ENCODE data around the gene NPAS3. TPM values are rescaled to one million over a fixed set of nuclear protein-coding genes. Genes with fewer than 3 reads are reported as not detected.

Gene NPAS3
- total and polyA plus RNA-seq, 4 experiments from 2014 or later, result not detected

DNA sequence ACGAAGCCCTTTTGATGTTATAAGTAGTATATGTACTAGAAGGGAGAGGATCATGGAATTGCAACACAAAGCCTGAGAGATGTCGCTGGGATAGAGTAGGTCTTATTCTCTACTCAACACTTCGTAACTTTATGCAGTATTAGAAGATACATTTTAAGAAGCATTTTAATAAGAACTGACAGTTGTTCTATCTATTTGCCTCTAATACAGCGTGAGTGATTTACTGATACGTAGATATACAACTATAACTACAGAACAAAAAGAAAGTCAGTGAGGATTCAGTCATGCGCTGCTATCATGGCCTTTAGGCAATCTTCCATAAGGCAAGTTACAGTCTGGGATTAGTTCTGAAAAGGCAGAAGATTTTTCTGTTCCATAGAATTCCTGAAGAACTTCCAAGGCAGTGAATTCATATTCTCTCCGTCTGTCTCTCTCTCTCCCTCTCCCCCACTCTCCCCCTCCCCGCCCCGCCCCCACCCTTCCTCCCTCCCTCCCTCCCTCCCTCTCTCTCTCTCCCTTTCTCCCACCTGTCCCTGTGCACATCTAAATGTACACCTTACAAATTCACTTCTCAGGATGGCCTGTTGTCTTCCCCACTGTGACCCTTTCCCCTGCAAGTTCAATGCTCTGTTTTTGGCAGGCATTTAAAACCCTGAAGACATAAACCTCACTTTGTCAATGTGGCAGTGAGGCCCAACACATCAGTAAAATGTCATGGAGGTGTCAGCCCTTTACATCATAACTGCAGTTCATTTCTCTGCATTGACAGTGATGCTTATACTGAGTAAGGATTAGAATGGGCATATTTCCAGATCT lies 541.6 kb downstream of the NPAS3 start:
- H3K36me3 Mint-ChIP-seq, result no peaks in the 10 kb centered on the region
- Histone ChIP-seq H3K4me1 (ENCODE audit: insufficient read depth, low read length) (no peaks in the 10 kb centered on the region), H3K27me3 (ENCODE audit: insufficient read depth, low read length) (no peaks in the 10 kb centered on the region), H3K9me3 (ENCODE audit: control insufficient read depth in 1 of 2, low read length in 2 of 2) (no peaks in the 10 kb centered on the region), H3K4me3 (ENCODE audit: low read length in 2 of 2) (no peak overlapping the region), H3K27ac (ENCODE audit: low read depth, low read length) (no peak overlapping the region), H3K36me3 (ENCODE audit: insufficient read depth, low read length) (no peaks in the 10 kb centered on the region)
- H3K27me3 Mint-ChIP-seq, result peaks cover 14 to 18% of the 10 kb centered on the region in 2 donors
- no peak overlapping the region for H3K27ac Mint-ChIP-seq
- no peak for DNase-seq
- ChIA-PET CTCF (ENCODE audit: partially characterized antibody) (no interaction called here), POLR2A (ENCODE audit: partially characterized antibody) (no interaction called here)
- peaks cover 0 to 5% (median 0%) of the 10 kb centered on the region in 8 donors for H3K9me3 Mint-ChIP-seq
- intact Hi-C loops (cut with micrococcal nuclease), result no loop called here
- H3K4me3 Mint-ChIP-seq, result no peak overlapping the region
- H3K4me1 Mint-ChIP-seq, result no peaks in the 10 kb centered on the region

DNA sequence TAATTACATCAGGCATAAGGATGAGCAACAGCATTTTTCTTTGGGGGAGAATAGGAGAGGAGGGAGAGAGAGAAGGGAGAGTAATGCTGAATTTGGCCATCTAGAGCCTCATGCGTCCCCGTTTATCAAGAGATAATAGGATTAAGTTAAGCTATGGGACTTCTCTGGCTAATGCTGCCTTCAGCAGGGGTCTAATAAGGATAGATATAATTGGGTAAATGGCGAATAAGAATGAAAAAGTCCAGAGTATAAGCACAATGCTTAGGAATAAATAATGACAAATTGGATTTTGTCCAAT lies 542.2 kb downstream of the NPAS3 start:
- Mint-ChIP-seq H3K27me3 (peaks cover 15 to 18% of the 10 kb centered on the region in 2 donors), H3K4me3 (no peak overlapping the region), H3K27ac (no peak overlapping the region), H3K36me3 (no peaks in the 10 kb centered on the region), H3K9me3 (peaks cover 0 to 5% (median 0%) of the 10 kb centered on the region in 8 donors), H3K4me1 (no peaks in the 10 kb centered on the region)
- Histone ChIP-seq H3K4me1 (ENCODE audit: insufficient read depth, low read length) (no peaks in the 10 kb centered on the region), H3K9me3 (ENCODE audit: control insufficient read depth in 1 of 2, low read length in 2 of 2) (no peaks in the 10 kb centered on the region), H3K36me3 (ENCODE audit: insufficient read depth, low read length) (no peaks in the 10 kb centered on the region), H3K27ac (ENCODE audit: low read depth, low read length) (no peak overlapping the region), H3K4me3 (ENCODE audit: low read length in 2 of 2) (no peak overlapping the region), H3K27me3 (ENCODE audit: insufficient read depth, low read length) (no peaks in the 10 kb centered on the region)
- no peak for DNase-seq
- CTCF ChIA-PET (ENCODE audit: partially characterized antibody), result no interaction called here
- intact Hi-C loops (cut with micrococcal nuclease), result no loop called here
- POLR2A ChIA-PET (ENCODE audit: partially characterized antibody), result no interaction called here

DNA sequence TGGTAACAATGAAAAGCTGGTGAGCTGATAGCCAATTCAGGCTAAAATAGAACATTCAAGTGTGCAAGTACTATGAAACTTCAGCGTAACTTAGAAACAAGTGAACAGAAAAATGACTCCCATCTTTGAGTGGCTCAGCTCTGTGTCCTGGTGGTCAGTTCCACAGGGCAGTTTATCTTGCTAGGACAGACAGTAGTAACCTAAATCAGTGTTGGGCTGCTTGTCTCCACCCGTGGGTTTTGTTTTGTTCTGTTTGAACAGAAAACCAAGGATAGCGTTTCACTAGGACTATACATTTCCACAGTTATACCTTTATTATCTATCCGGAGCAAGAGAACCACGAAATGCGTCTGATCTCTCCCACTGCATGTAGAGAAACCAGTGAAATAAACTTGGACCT lies 544.4 kb downstream of the NPAS3 start:
- Histone ChIP-seq H3K4me3 (ENCODE audit: low read length in 2 of 2) (no peak overlapping the region), H3K27me3 (ENCODE audit: insufficient read depth, low read length) (no peaks in the 10 kb centered on the region), H3K9me3 (ENCODE audit: control insufficient read depth in 1 of 2, low read length in 2 of 2) (no peaks in the 10 kb centered on the region), H3K36me3 (ENCODE audit: insufficient read depth, low read length) (no peaks in the 10 kb centered on the region), H3K4me1 (ENCODE audit: insufficient read depth, low read length) (no peaks in the 10 kb centered on the region), H3K27ac (ENCODE audit: low read depth, low read length) (no peak overlapping the region)
- ChIA-PET POLR2A (ENCODE audit: partially characterized antibody) (no interaction called here), CTCF (ENCODE audit: partially characterized antibody) (no interaction called here)
- no peak for DNase-seq
- no peaks in the 10 kb centered on the region for H3K36me3 Mint-ChIP-seq
- intact Hi-C loops (cut with micrococcal nuclease), result no loop called here
- no peaks in the 10 kb centered on the region for H3K4me1 Mint-ChIP-seq
- no peak overlapping the region for H3K4me3 Mint-ChIP-seq
- peaks cover 13 to 14% of the 10 kb centered on the region in 2 donors for H3K27me3 Mint-ChIP-seq
- no peak overlapping the region for H3K27ac Mint-ChIP-seq
- H3K9me3 Mint-ChIP-seq, result peaks cover 0 to 5% (median 0%) of the 10 kb centered on the region in 8 donors

DNA sequence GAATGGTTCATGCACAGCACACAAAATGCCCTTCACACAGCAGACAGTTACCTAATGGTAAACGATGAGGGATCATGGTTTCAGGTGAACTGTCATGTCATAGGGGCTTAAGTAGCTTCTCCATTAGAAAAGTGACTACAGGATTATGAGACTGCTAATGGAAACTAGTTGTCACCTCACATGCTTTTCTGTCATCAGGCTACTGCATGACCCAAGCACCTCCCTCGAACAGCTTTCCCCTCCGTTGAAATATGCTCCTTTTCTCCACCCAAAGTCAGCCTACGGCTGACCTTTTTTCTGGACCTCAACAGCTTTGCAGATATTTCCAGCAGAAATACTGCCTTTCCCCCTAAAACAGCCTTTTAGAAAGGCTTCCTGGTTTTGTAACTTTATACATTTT lies 544.9 kb downstream of the NPAS3 start:
- H3K27ac ChIP-seq (ENCODE audit: low read depth, low read length), result no peak overlapping the region
- H3K4me1 ChIP-seq (ENCODE audit: insufficient read depth, low read length), result no peaks in the 10 kb centered on the region
- CTCF ChIA-PET (ENCODE audit: partially characterized antibody), result no interaction called here
- no peaks in the 10 kb centered on the region for H3K36me3 ChIP-seq (ENCODE audit: insufficient read depth, low read length)
- H3K9me3 Mint-ChIP-seq, result peaks cover 0 to 5% (median 0%) of the 10 kb centered on the region in 8 donors
- H3K27me3 ChIP-seq (ENCODE audit: insufficient read depth, low read length), result no peaks in the 10 kb centered on the region
- no peaks in the 10 kb centered on the region for H3K9me3 ChIP-seq (ENCODE audit: control insufficient read depth in 1 of 2, low read length in 2 of 2)
- POLR2A ChIA-PET (ENCODE audit: partially characterized antibody), result no interaction called here
- no peak overlapping the region for H3K4me3 ChIP-seq (ENCODE audit: low read length in 2 of 2)
- intact Hi-C loops (cut with micrococcal nuclease), result no loop called here
- H3K4me3 Mint-ChIP-seq, result no peak overlapping the region
- no peak for DNase-seq
- no peaks in the 10 kb centered on the region for H3K36me3 Mint-ChIP-seq
- H3K27me3 Mint-ChIP-seq, result peaks cover 13 to 14% of the 10 kb centered on the region in 2 donors
- H3K27ac Mint-ChIP-seq, result no peak overlapping the region
- no peaks in the 10 kb centered on the region for H3K4me1 Mint-ChIP-seq

DNA sequence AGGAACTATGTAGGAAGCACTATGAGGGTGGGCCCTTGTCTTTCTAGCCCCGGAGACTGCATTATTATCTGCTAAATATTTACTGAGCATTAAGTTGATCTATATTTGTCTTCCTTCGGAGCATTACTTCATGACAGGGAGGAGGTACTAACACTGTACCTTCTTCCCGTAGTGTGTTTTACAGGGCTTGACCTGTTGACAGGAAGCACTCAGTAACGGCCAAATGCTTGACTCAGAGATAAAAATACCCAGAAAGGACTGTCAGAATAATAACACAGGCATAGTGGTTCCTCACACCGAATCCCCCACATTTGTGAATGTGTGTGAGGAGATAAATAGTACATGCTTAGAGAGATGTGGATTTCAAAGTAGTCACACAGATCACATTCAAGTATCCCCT lies 545.6 kb downstream of the NPAS3 start:
- intact Hi-C loops (cut with micrococcal nuclease), result no loop called here
- ChIA-PET POLR2A (ENCODE audit: partially characterized antibody) (no interaction called here), CTCF (ENCODE audit: partially characterized antibody) (no interaction called here)
- no peaks in the 10 kb centered on the region for H3K4me1 ChIP-seq (ENCODE audit: insufficient read depth, low read length)
- H3K4me3 Mint-ChIP-seq, result no peak overlapping the region
- no peaks in the 10 kb centered on the region for H3K4me1 Mint-ChIP-seq
- no peaks in the 10 kb centered on the region for H3K36me3 ChIP-seq (ENCODE audit: insufficient read depth, low read length)
- H3K4me3 ChIP-seq (ENCODE audit: low read length in 2 of 2), result no peak overlapping the region
- H3K27ac Mint-ChIP-seq, result no peak overlapping the region
- no peaks in the 10 kb centered on the region for H3K36me3 Mint-ChIP-seq
- no peaks in the 10 kb centered on the region for H3K9me3 ChIP-seq (ENCODE audit: control insufficient read depth in 1 of 2, low read length in 2 of 2)
- no peaks in the 10 kb centered on the region for H3K27me3 ChIP-seq (ENCODE audit: insufficient read depth, low read length)
- H3K9me3 Mint-ChIP-seq, result peaks cover 0 to 5% (median 0%) of the 10 kb centered on the region in 8 donors
- peaks cover 13 to 14% of the 10 kb centered on the region in 2 donors for H3K27me3 Mint-ChIP-seq
- no peak overlapping the region for H3K27ac ChIP-seq (ENCODE audit: low read depth, low read length)
- no peak for DNase-seq

DNA sequence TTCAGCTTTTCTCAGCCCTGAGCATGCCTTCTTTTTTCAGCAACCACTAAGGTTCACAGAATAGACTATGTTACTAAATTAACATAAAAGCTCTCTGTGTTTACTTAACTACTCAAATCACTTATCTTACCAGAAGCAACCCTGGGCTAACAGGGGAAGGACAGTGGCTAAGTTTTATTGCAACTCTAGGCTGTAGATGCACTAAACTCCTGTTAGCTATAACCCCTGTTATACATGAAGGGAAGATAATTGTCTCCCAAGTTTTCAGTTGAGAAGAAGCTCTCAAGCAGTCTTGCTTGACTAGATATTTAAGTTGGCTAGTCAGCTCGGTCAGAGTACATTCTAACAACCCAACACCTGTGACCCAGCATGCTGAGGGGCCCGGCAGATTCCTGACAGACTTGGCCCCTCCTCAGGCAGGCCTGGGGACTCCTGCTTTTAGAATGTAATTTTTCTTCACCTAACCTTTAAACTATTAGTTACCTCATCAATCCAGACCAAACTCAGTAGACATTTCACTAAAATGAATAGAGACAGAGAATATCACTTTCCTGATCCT lies 547.7 kb downstream of the NPAS3 start:
- Mint-ChIP-seq H3K9me3 (peaks cover 0 to 5% (median 0%) of the 10 kb centered on the region in 8 donors), H3K27me3 (peaks cover 11 to 13% of the 10 kb centered on the region in 2 donors), H3K36me3 (no peaks in the 10 kb centered on the region), H3K27ac (no peak overlapping the region), H3K4me3 (no peak overlapping the region), H3K4me1 (no peaks in the 10 kb centered on the region)
- Histone ChIP-seq H3K9me3 (ENCODE audit: control insufficient read depth in 1 of 2, low read length in 2 of 2) (no peaks in the 10 kb centered on the region), H3K4me1 (ENCODE audit: insufficient read depth, low read length) (no peaks in the 10 kb centered on the region), H3K36me3 (ENCODE audit: insufficient read depth, low read length) (no peaks in the 10 kb centered on the region), H3K4me3 (ENCODE audit: low read length in 2 of 2) (no peak overlapping the region), H3K27me3 (ENCODE audit: insufficient read depth, low read length) (no peaks in the 10 kb centered on the region), H3K27ac (ENCODE audit: low read depth, low read length) (no peak overlapping the region)
- ChIA-PET CTCF (ENCODE audit: partially characterized antibody) (no interaction called here), POLR2A (ENCODE audit: partially characterized antibody) (no interaction called here)
- no peak for DNase-seq
- intact Hi-C loops (cut with micrococcal nuclease), result no loop called here

GRCh38 chr14:33488582-33488981 lies 549.9 kb downstream of the NPAS3 start:
- intact Hi-C loops (cut with micrococcal nuclease), result no loop called here
- H3K9me3 Mint-ChIP-seq, result peaks cover 0 to 9% (median 1%) of the 10 kb centered on the region in 8 donors
- H3K27me3 ChIP-seq (ENCODE audit: insufficient read depth, low read length), result no peaks in the 10 kb centered on the region
- H3K27ac Mint-ChIP-seq, result no peak overlapping the region
- ChIA-PET POLR2A (ENCODE audit: partially characterized antibody) (no interaction called here), CTCF (ENCODE audit: partially characterized antibody) (no interaction called here)
- H3K4me3 Mint-ChIP-seq, result no peak overlapping the region
- no peaks in the 10 kb centered on the region for H3K9me3 ChIP-seq (ENCODE audit: control insufficient read depth in 1 of 2, low read length in 2 of 2)
- H3K27me3 Mint-ChIP-seq, result peaks cover 4 to 11% of the 10 kb centered on the region in 2 donors
- H3K36me3 Mint-ChIP-seq, result no peaks in the 10 kb centered on the region
- no peak for DNase-seq
- no peaks in the 10 kb centered on the region for H3K4me1 ChIP-seq (ENCODE audit: insufficient read depth, low read length)
- no peak overlapping the region for H3K4me3 ChIP-seq (ENCODE audit: low read length in 2 of 2)
- H3K27ac ChIP-seq (ENCODE audit: low read depth, low read length), result no peak overlapping the region
- H3K4me1 Mint-ChIP-seq, result no peaks in the 10 kb centered on the region
- no peaks in the 10 kb centered on the region for H3K36me3 ChIP-seq (ENCODE audit: insufficient read depth, low read length)

All from CD4-positive, alpha-beta memory T cell (primary cell).